Chondrocyte (in vitro differentiated cells): ENCODE measurements around the gene COG2. TPM values are rescaled to one million over a fixed set of nuclear protein-coding genes. Genes with fewer than 3 reads are reported as not detected.

Experiments
- DNase-seq: peaks from one replicate; pipeline ENCODE4 v3.0.0; 2021; ENCODE audit warnings: mixed read lengths, low spot score
- H3K27ac Mint-ChIP-seq: one replicate; pipeline ENCODE4 v1.8.0; 2021; ENCODE audit warnings: mild to moderate bottlenecking, moderate library complexity, mixed read lengths; ENCODE audit not compliant: unreplicated experiment
- H3K27me3 Mint-ChIP-seq: 2 replicates; pipeline ENCODE4 v1.8.0; 2021; ENCODE audit warnings: low read depth, mixed read lengths
- H3K36me3 Mint-ChIP-seq: 2 replicates; pipeline ENCODE4 v1.8.0; 2021; ENCODE audit warnings: low read depth, mixed read lengths
- H3K4me1 Mint-ChIP-seq: 2 replicates; pipeline ENCODE4 v1.8.0; 2021; ENCODE audit warnings: low read depth, mild to moderate bottlenecking, mixed read lengths
- H3K4me3 Mint-ChIP-seq: one replicate; pipeline ENCODE4 v1.8.0; 2021; ENCODE audit warnings: mild to moderate bottlenecking, moderate library complexity, mixed read lengths; ENCODE audit not compliant: unreplicated experiment
- H3K9me3 Mint-ChIP-seq: 2 replicates; pipeline ENCODE4 v1.8.0; 2021; ENCODE audit warnings: low read depth, mixed read lengths
- total RNA-seq: library from RNA; stranded (reverse); gene quantifications from 3 replicates; pipeline ENCODE4 v1.2.1, GENCODE V29; 2021
- TF ChIP-seq, protein P1 (sequence below): fragments of 200-600 bp; sonication (generic); IDR thresholded peaks from 2 replicates; pipeline ENCODE4 v1.5.0; 2021; ENCODE audit warnings: antibody characterized with exemption, mild to moderate bottlenecking, moderate library complexity

Gene COG2
- total RNA-seq, 1 donor from 2014 or later = 24.1 TPM

DNA sequence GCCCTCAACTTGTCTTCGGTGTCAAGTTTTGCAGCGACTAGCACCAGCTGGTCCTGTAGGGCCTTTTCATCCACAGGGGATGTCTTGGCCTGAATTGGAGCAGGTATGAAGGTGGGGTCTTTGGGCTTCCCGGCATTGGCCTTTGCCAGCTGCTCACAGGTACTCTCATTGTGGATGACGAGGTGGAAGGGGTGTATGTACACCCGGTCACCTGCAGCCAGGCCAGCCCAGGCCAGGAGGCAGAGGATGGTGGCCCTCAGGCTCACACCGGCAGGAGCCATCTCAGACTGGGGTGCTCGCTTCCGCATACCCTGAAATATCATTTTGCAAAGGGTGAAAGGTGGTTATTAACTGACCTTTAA lies 68.2 kb downstream of the COG2 start:
- no peak overlapping the region for H3K27ac Mint-ChIP-seq
- H3K4me3 Mint-ChIP-seq = no peak overlapping the region
- TF ChIP-seq, protein P1, sequence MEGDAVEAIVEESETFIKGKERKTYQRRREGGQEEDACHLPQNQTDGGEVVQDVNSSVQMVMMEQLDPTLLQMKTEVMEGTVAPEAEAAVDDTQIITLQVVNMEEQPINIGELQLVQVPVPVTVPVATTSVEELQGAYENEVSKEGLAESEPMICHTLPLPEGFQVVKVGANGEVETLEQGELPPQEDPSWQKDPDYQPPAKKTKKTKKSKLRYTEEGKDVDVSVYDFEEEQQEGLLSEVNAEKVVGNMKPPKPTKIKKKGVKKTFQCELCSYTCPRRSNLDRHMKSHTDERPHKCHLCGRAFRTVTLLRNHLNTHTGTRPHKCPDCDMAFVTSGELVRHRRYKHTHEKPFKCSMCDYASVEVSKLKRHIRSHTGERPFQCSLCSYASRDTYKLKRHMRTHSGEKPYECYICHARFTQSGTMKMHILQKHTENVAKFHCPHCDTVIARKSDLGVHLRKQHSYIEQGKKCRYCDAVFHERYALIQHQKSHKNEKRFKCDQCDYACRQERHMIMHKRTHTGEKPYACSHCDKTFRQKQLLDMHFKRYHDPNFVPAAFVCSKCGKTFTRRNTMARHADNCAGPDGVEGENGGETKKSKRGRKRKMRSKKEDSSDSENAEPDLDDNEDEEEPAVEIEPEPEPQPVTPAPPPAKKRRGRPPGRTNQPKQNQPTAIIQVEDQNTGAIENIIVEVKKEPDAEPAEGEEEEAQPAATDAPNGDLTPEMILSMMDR = no peak
- no peak for DNase-seq
- peaks cover 49% of the 10 kb centered on the region for H3K4me1 Mint-ChIP-seq
- peaks cover 9% of the 10 kb centered on the region for H3K27me3 Mint-ChIP-seq
- H3K9me3 Mint-ChIP-seq = no peaks in the 10 kb centered on the region
- peaks cover 26% of the 10 kb centered on the region for H3K36me3 Mint-ChIP-seq

GRCh38 chr1:230711245-230711644 lies 69.0 kb downstream of the COG2 start:
- no peaks in the 10 kb centered on the region for H3K9me3 Mint-ChIP-seq
- H3K27ac Mint-ChIP-seq = no peak overlapping the region
- no peak overlapping the region for H3K4me3 Mint-ChIP-seq
- TF ChIP-seq, protein P1 = no peak
- peaks cover 24% of the 10 kb centered on the region for H3K36me3 Mint-ChIP-seq
- H3K27me3 Mint-ChIP-seq = peaks cover 9% of the 10 kb centered on the region
- no peak for DNase-seq
- H3K4me1 Mint-ChIP-seq = peaks cover 53% of the 10 kb centered on the region

DNA sequence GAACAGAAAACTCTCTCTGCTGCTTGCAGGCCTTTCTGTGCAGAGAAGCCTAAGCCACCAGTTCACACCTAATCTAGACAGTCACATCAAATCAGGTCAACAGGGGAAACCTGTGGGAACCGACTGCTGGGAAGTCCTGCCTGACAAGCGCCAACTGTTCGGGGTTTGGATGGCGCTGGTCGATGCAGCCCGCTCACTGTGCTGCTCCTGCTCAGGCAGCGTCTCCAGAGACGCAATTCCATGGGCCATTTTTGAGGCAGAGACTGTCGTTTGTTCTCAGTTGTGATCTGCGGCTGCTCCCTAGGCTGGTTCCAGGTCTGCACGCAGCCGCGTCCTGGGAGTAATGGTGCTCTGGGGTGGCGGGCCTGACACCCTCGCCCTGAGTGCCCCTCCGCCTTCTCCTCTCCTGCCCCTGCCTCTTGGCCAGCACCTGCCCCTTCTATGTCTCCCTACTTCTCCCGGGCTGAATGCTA lies 70.2 kb downstream of the COG2 start:
- DNase-seq = no peak
- peaks cover 4% of the 10 kb centered on the region for H3K9me3 Mint-ChIP-seq

GRCh38 chr1:230713138-230713537 lies 70.9 kb downstream of the COG2 start:
- H3K27ac Mint-ChIP-seq = no peak overlapping the region

More for the DNA sequence above, 70.2 kb downstream of the COG2 start:
- peaks cover 19% of the 10 kb centered on the region for H3K36me3 Mint-ChIP-seq
- TF ChIP-seq, protein P1 = no peak
- peaks cover 57% of the 10 kb centered on the region for H3K4me1 Mint-ChIP-seq
- H3K4me3 Mint-ChIP-seq = peak overlapping the region; percentile 68
- H3K27me3 Mint-ChIP-seq = peaks cover 9% of the 10 kb centered on the region
- H3K27ac Mint-ChIP-seq = no peak overlapping the region

DNA sequence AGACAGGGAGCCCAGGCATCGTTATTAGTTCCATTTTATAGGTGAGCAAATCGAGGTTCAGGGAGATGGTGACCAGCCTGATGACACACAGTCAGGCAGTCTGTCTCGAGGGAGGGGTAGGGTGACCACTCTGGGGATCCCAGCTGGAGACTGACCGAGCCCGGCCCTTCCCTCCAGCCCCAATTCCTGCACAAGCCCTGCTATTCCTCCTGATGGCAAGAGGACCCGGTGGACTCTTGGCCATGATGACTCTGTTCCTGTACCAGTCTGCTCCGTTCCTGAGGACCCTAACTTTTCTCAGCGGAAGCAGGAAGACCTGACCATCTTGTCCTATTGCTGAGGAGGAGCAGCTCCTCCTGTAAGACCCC lies 71.2 kb downstream of the COG2 start:
- H3K9me3 Mint-ChIP-seq = peaks cover 4% of the 10 kb centered on the region
- TF ChIP-seq, protein P1 = no peak
- H3K4me3 Mint-ChIP-seq = peak overlapping the region; percentile 68
- H3K27ac Mint-ChIP-seq = peak overlapping the region; percentile 88
- peaks cover 4% of the 10 kb centered on the region for H3K27me3 Mint-ChIP-seq
- peaks cover 55% of the 10 kb centered on the region for H3K4me1 Mint-ChIP-seq
- no peak for DNase-seq
- H3K36me3 Mint-ChIP-seq = peaks cover 11% of the 10 kb centered on the region

More at GRCh38 chr1:230713138-230713537, 70.9 kb downstream of the COG2 start:
- H3K9me3 Mint-ChIP-seq = peaks cover 4% of the 10 kb centered on the region
- peaks cover 57% of the 10 kb centered on the region for H3K4me1 Mint-ChIP-seq
- H3K4me3 Mint-ChIP-seq = peak overlapping the region; percentile 68
- peaks cover 7% of the 10 kb centered on the region for H3K27me3 Mint-ChIP-seq
- DNase-seq = no peak
- H3K36me3 Mint-ChIP-seq = peaks cover 15% of the 10 kb centered on the region
- TF ChIP-seq, protein P1 = no peak
